Heart left ventricle (tissue), 16 donors: ENCODE results near the gene PCGF3. TPM values are rescaled to one million over a fixed set of nuclear protein-coding genes. Genes with fewer than 3 reads are reported as not detected.

Source experiments
- ATAC-seq, 4 donors: fragments of 200-7000 bp; cut with Tn5 transposase; one replicate each; pipeline ENCODE4 v1.9.1; 2020 to 2022; ENCODE audit warnings: moderate library complexity in 4 of 4, mild to moderate bottlenecking in 3 of 4, moderate number of reproducible peaks in 1 of 4
- DNase-seq, 5 donors: peaks; one replicate each; pipeline ENCODE4 v3.0.0-alpha.2; 2020
- H3K27ac ChIP-seq, 12 donors: fragments of 200-600 bp; sonication (generic) in 4 of 12; one replicate each; pipeline versions ENCODE4 v1.5.0 to v1.8.0; 2016 to 2022; ENCODE audit warnings: mild to moderate bottlenecking in 2 of 12
- H3K27me3 ChIP-seq, 9 donors: fragments of 200-600 bp; sonication (generic) in 2 of 9; one replicate each; pipeline versions ENCODE4 v1.5.1 to v1.8.0; 2016 to 2022; ENCODE audit warnings: mild to moderate bottlenecking in 3 of 9
- H3K36me3 ChIP-seq, 9 donors: fragments of 200-600 bp; sonication (generic) in 2 of 9; one replicate each; pipeline versions ENCODE4 v1.5.0 to v1.8.0; 2018 to 2022; ENCODE audit warnings: mild to moderate bottlenecking in 2 of 9
- H3K4me1 ChIP-seq, 12 donors: fragments of 200-600 bp; sonication (generic) in 4 of 12; one replicate each; pipeline versions ENCODE4 v1.5.0 to v1.8.0; 2016 to 2022; ENCODE audit warnings: mild to moderate bottlenecking in 3 of 12
- H3K4me3 ChIP-seq, 12 donors: fragments of 200-600 bp; sonication (generic) in 4 of 12; one replicate each; pipeline versions ENCODE4 v1.5.0 to v1.8.0; 2017 to 2022; ENCODE audit warnings: mild to moderate bottlenecking in 9 of 12, moderate library complexity in 4 of 12
- H3K9me3 ChIP-seq, 12 donors: fragments of 200-600 bp; sonication (generic) in 4 of 12; one replicate each; pipeline versions ENCODE4 v1.5.0 to v1.8.0; 2016 to 2022; ENCODE audit warnings: mild to moderate bottlenecking in 1 of 12
- CTCF ChIP-seq, 12 donors: fragments of 200-600 bp; sonication (generic) in 4 of 12; IDR thresholded peaks; one replicate each; pipeline versions ENCODE4 v1.5.0 to v1.8.0; 2018 to 2022; ENCODE audit warnings: antibody characterized with exemption in 12 of 12, mild to moderate bottlenecking in 5 of 12
- POLR2A ChIP-seq, 2 donors: fragments of 450-650 bp; IDR thresholded peaks; one replicate each; pipeline ENCODE4 v1.6.1; 2017; ENCODE audit warnings: antibody characterized with exemption in 2 of 2, mild to moderate bottlenecking in 2 of 2, moderate library complexity in 2 of 2
- WGBS, 4 donors: extraction: QIAGEN DNeasy Blood & Tissue Kit in 2 of 4; methylation state at CpG; one replicate each; pipeline versions ENCODE4 v1.1.5 to v1.1.7; 2013 to 2018; 5-methylcytosine and 5-hydroxymethylcytosine counted together
- intact Hi-C, 10 donors: fragments of 100-400 bp; cut with DNase I; formaldehyde crosslinking; loops; one replicate each; pipeline versions ENCODE4 v1.11.1 to v1.14.2; 2022
- polyA plus RNA-seq, 2 donors: library from polyadenylated mRNA; stranded (reverse); fragments of 200-250 nt; gene quantifications; one replicate each; pipeline ENCODE4 v1.2.3, GENCODE V29; 2013
- total RNA-seq, 9 donors: library from RNA; depleted of rRNA in 2 of 9; stranded (reverse); fragments of >200 nt in 2 of 9; fragmentation: NEBNext Ultra II Directional in 3 of 9; extraction: Animal tissue kit (Norgen Biotek cat#: 25700) in 3 of 9; gene quantifications; one replicate each; pipeline versions ENCODE4 v1.1.0 to v1.2.4, GENCODE V29; 2016 to 2023
- donor health status: ischemic (EF 13 %, LVEDD 7.1; RV severe dilation, severe dysfunction).
- donor health status: healthy with polysubstance abuse.
- donor health status: DM: no; HTN: yes; CAD: no.
- donor health status: DM: no; HTN: no; CAD: no.
- donor health status: ischemic (EF 25% LVEDD 6.9; RV normal size, moderate dysfunction).
- donor health status: ischemic (EF 25% LVEDD 5.7; RV mildly dilated, moderate dysfunction).
- donor health status: healthy.
- donor health status: DM: yes; HTN: yes; CAD: no.
- donor health status: ischemic (EF 35%, LVEDD 5.7; RV mildly dilated, moderate dysfunction).
- donor health status: nonischemic (EF 11% LVEDD 7.7; RV severe dilation, severe dysfunction).
- donor health status: DM: yes; HTN: yes; CAD: no.
- donor health status: PGD.
- donor health status: ischemic (EF 29% LVEDD 5.4; RV normal size, mild dysfunction).
- donor health status: nonischemic (EF 23%, LVEDD 6.1; RV moderate dilation, normal function).

PCGF3 gene
- total and polyA plus RNA-seq, 11 donors = 16.2 to 45.7 (median 22.5) TPM

- ATAC-seq = no peak
- Histone ChIP-seq H3K4me1 (peaks cover 0 to 23% (median 12%) of the 10 kb centered on the region in 12 donors), H3K27me3 (peaks cover 35 to 71% (median 54%) of the 10 kb centered on the region in 9 donors), H3K9me3 (no peaks in the 10 kb centered on the region), H3K36me3 (no peaks in the 10 kb centered on the region), H3K4me3 (no peak overlapping the region), H3K27ac (no peak overlapping the region)
- intact Hi-C loops = no loop called here
- TF ChIP-seq CTCF (IDR thresholded peaks at IDR 0.05) = no peak
- TF ChIP-seq POLR2A (IDR thresholded peaks at IDR 0.05) = no peak
- 26 to 48% (median 41%) methylated on average over 10 to 19 of the region's 19 CpGs for WGBS, 4 donors
- DNase-seq = no peak
Observed at GRCh38 chr4:793941-794621, 88.4 kb downstream of the PCGF3 start.

DNA sequence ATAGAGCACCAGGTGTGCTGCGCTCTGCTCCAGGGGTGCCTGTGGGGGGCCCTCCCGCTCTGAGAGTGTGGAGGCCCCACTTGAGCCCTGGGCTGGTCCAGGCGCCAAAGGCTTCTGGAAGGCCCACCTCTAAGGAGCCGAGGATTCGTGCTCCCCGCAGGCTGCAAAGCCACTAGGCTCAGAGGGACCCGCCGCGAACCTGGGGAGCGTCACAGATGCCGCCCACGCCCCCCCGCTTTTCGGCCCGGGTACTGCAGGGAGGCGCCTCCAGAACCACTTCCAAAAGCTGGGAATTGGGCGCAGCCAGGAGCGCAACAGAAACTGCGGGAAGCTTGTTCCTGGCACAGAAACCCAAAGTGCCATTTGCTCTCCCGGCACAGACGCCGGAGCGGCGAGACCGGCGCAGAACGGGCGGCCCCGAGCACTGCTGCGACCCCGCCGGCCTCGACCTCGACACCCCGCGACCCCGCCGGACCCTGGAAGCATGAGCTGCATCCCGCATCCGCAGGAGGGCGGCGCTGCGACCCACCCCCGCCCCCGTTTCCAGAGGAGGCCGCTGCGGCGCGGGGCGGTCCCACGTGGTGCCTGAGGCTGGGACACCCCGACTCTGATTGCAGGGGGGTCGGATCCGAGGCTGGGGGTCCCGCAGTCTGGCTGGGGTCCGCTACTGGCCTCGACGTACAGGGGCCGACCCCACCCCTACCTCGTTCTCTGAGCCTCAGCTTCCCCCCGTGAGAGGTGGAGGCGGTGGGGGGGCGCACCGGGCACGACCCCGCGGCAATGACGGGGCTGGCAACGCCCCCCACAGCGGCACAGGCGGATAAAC lies 89.5 kb downstream of the PCGF3 start:
- ATAC-seq (no peak), DNase-seq (no peak)
- 0 to 3% (median 3%) methylated on average over 21 to 71 of the region's 71 CpGs; no CpG with 5 or more reads in 1 of the 4 donors for WGBS, 4 donors
- H3K4me1 ChIP-seq = peaks cover 0 to 22% (median 12%) of the 10 kb centered on the region in 12 donors
- peaks cover 35 to 68% (median 54%) of the 10 kb centered on the region in 9 donors for H3K27me3 ChIP-seq
- intact Hi-C loops = no loop called here
- TF ChIP-seq CTCF (IDR thresholded peaks at IDR 0.05) (no peak), POLR2A (IDR thresholded peaks at IDR 0.05) (no peak)
- no peaks in the 10 kb centered on the region for H3K9me3 ChIP-seq
- H3K36me3 ChIP-seq = no peaks in the 10 kb centered on the region
- peak overlapping the region in 11 of 12 donors; percentile 10 to 40 (median 29) for H3K4me3 ChIP-seq
- H3K27ac ChIP-seq = no peak overlapping the region

GRCh38 chr4:795726-796119 lies 90.1 kb downstream of the PCGF3 start:
- TF ChIP-seq CTCF (IDR thresholded peaks at IDR 0.05) (no peak), POLR2A (IDR thresholded peaks at IDR 0.05) (no peak)
- Histone ChIP-seq H3K9me3 (no peaks in the 10 kb centered on the region), H3K4me1 (peaks cover 0 to 22% (median 12%) of the 10 kb centered on the region in 12 donors), H3K4me3 (peak overlapping the region in 4 of 12 donors; percentile 23 to 40 (median 33)), H3K27ac (no peak overlapping the region), H3K36me3 (no peaks in the 10 kb centered on the region), H3K27me3 (peaks cover 35 to 64% (median 54%) of the 10 kb centered on the region in 9 donors)
- intact Hi-C loops = no loop called here
- WGBS, 4 donors = 13 to 19% (median 14%) methylated on average over 13 to 19 of the region's 20 CpGs
- DNase-seq (no peak), ATAC-seq (no peak)

DNA sequence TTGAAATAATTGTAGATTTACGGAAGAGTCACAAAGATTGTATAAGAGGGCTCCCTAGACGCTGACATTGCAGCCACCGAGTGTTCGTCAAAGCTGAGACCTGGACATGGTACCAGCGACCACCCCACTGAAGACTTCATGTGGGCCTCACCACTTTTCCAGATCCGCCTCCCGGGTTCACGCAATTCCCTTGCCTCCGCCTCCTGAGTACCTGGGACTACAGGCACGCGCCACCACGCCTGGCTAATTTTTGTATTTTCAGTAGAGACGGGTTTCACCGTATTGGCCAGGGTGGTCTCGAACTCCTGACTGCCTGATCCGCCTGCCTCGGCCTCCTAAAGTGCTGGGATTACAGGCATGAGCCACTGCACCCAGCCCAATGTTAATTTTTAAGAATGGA lies 90.6 kb downstream of the PCGF3 start:
- no peak for TF ChIP-seq POLR2A (IDR thresholded peaks at IDR 0.05)
- no peak for TF ChIP-seq CTCF (IDR thresholded peaks at IDR 0.05)
- Histone ChIP-seq H3K27me3 (peaks cover 33 to 60% (median 53%) of the 10 kb centered on the region in 9 donors), H3K36me3 (no peaks in the 10 kb centered on the region), H3K9me3 (no peaks in the 10 kb centered on the region), H3K27ac (no peak overlapping the region), H3K4me3 (no peak overlapping the region), H3K4me1 (peaks cover 0 to 22% (median 12%) of the 10 kb centered on the region in 12 donors)
- WGBS, 4 donors = 90 to 95% (median 94%) methylated on average over 17 of the region's 17 CpGs
- ATAC-seq (no peak), DNase-seq (no peak)
- intact Hi-C loops = no loop called here
